K562 (cell line): ENCODE results near the gene TBC1D1. TPM values are rescaled to one million over a fixed set of nuclear protein-coding genes. Genes with fewer than 3 reads are reported as not detected.

ENCODE experiments used
- ARID2 ChIP-seq: fragments of 450-650 bp; IDR thresholded peaks from 2 replicates; pipeline ENCODE4 v1.6.1; 2017; ENCODE audit warnings: antibody characterized with exemption, mild to moderate bottlenecking
- MAFF ChIP-seq: IDR thresholded peaks from 2 replicates; pipeline ENCODE4 v1.6.1; 2012; ENCODE audit warnings: low read length, improper control_type of control experiment
- NEUROD1 ChIP-seq: fragments of 150-350 bp; IDR thresholded peaks from 2 replicates; pipeline ENCODE4 v1.6.1; 2014; ENCODE audit warnings: borderline replicate concordance, low read length, low read depth; ENCODE audit not compliant: partially characterized antibody
- NFIC ChIP-seq: fragments of 450-650 bp; IDR thresholded peaks from 2 replicates; pipeline ENCODE4 v1.6.1; 2017; ENCODE audit warnings: mild to moderate bottlenecking, inconsistent platforms
- NFYB ChIP-seq: IDR thresholded peaks from 2 replicates; pipeline ENCODE4 v1.6.1; 2011; ENCODE audit warnings: mild to moderate bottlenecking, moderate library complexity; ENCODE audit not compliant: insufficient read length; ENCODE audit errors: extremely low read depth
- PCBP2 ChIP-seq: fragments of 200-400 bp; formaldehyde crosslinking; IDR thresholded peaks from 2 replicates; pipeline ENCODE4 v1.6.1; 2018; ENCODE audit warnings: low read length, low read depth, mild to moderate bottlenecking, moderate library complexity; ENCODE audit not compliant: poor library complexity, severe bottlenecking
- PHTF2 ChIP-seq: fragments of 250-450 bp; sonication (Bioruptor Pico); IDR thresholded peaks from 2 replicates; pipeline ENCODE4 v1.5.0; 2021; ENCODE audit warnings: mild to moderate bottlenecking
- STAT5B ChIP-seq: fragments of 250-450 bp; sonication (Bioruptor Pico); IDR thresholded peaks from 2 replicates; pipeline ENCODE4 v1.8.0; 2021; ENCODE audit warnings: mild to moderate bottlenecking, inconsistent platforms
- ZBED1 ChIP-seq: IDR thresholded peaks from 2 replicates; pipeline ENCODE4 v1.6.1; 2014
- ZNF609 ChIP-seq: sonication (generic); formaldehyde crosslinking; IDR thresholded peaks from 2 replicates; pipeline ENCODE4 v1.8.1; 2023; ENCODE audit warnings: missing genetic modification reagents, mild to moderate bottlenecking, borderline replicate concordance
- polyA plus RNA-seq, 8 experiments: library from polyadenylated mRNA; depleted of rRNA in 4 of 8; stranded (reverse) in 5 of 8; unstranded in 3 of 8; fragments of >200 nt; fragmentation: Nextera tagmentation in 2 of 8; fragmentation: Illumina TruSeq in 1 of 8; extraction: Ambion mirVana in 2 of 8; extraction: Trizol in 1 of 8; gene quantifications; 2 replicates each; pipeline versions ENCODE4 v1.2.1 to v1.2.3, GENCODE V29; 2011 to 2014; ENCODE audit warnings: inconsistent platforms in 1 of 8, missing spikeins in 1 of 8
- total RNA-seq, 7 experiments: library from RNA; depleted of rRNA in 6 of 7; stranded (reverse); fragments of >200 nt in 6 of 7; fragmentation: Illumina TruSeq in 2 of 7; extraction: Trizol in 2 of 7; gene quantifications; 2 replicates each; pipeline versions ENCODE4 v1.2.1 to v1.2.3, GENCODE V29; 2011 to 2021; ENCODE audit warnings: low replicate concordance in 1 of 7

TBC1D1 gene
- total and polyA plus RNA-seq, 9 of the 15 experiments (the other 6 are each of a cell fraction or from before 2014, with no cell fraction given), result 0.59 to 14.2 (median 8.8) TPM

DNA sequence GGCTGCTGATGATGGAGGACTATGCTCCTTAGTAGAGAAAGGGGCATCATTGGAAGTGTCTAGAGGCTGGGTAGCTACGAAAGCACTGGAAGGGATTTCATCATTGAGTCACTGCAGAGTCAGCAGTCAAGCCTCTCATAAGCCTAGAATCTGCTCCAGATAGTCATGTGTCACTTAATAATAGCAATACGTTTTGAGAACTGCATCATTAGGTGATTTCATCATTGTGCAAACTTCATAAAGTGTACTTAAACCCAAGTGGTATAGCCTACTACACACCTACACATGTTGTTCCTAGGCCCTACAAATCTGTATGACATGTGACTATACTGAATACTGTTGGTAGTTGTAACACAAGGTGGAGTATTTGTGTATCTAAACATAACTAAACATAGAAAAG lies 234.9 kb downstream of the TBC1D1 start (continued):
- no peak for TF ChIP-seq ZNF609 (CRISPR knock-in tag)
- TF ChIP-seq ARID2, result no peak
- no peak for TF ChIP-seq PCBP2
- no peak for TF ChIP-seq NFIC
- TF ChIP-seq NEUROD1, result no peak
- no peak for TF ChIP-seq ZBED1
- TF ChIP-seq PHTF2 (CRISPR knock-in tag), result no peak
- TF ChIP-seq NFYB, result no peak
- TF ChIP-seq MAFF, result no peak
- TF ChIP-seq STAT5B (CRISPR knock-in tag), result no peak
